WTC11 (cell line): ENCODE data around the gene EGFL8. TPM values are rescaled to one million over a fixed set of nuclear protein-coding genes. Genes with fewer than 3 reads are reported as not detected.

Experiments used
- ATAC-seq: fragments of 200-7000 bp; cut with Tn5 transposase; 2 replicates; pipeline ENCODE4 v1.10.0; 2021; ENCODE audit warnings: mild to moderate bottlenecking, moderate library complexity
- CTCF ChIA-PET: fragments of 300-600 bp; sonication (Branson Sonifier 250); formaldehyde crosslinking; loops from one replicate; lab custom pipeline; 2021; ENCODE audit warnings: antibody characterized with exemption; lab: Charles Lee
- POLR2A ChIA-PET: fragments of 350-600 bp; sonication (Branson Sonifier 250); formaldehyde crosslinking; loops from one replicate; lab custom pipeline; 2021; ENCODE audit warnings: antibody characterized with exemption; lab: Charles Lee
- DNase-seq: peaks from one replicate; pipeline ENCODE4 v3.0.0; 2021; ENCODE audit warnings: low spot score
- H3K27ac Mint-ChIP-seq: 2 replicates; pipeline ENCODE4 v1.8.0; 2021; ENCODE audit warnings: mixed read lengths
- H3K27me3 Mint-ChIP-seq: 2 replicates; pipeline ENCODE4 v1.8.0; 2021; ENCODE audit warnings: low read depth, mild to moderate bottlenecking, moderate library complexity, mixed read lengths
- H3K36me3 Mint-ChIP-seq: 2 replicates; pipeline ENCODE4 v1.8.0; 2021; ENCODE audit warnings: mixed read lengths
- H3K4me1 Mint-ChIP-seq: 2 replicates; pipeline ENCODE4 v1.8.0; 2022; ENCODE audit warnings: mixed read lengths
- H3K4me3 Mint-ChIP-seq: 2 replicates; pipeline ENCODE4 v1.8.0; 2021; ENCODE audit warnings: mild to moderate bottlenecking, moderate library complexity, mixed read lengths
- H3K9me3 Mint-ChIP-seq: 2 replicates; pipeline ENCODE4 v1.8.0; 2021; ENCODE audit warnings: mixed read lengths
- JUN ChIP-seq: sonication (generic); formaldehyde crosslinking; IDR thresholded peaks from 2 replicates; pipeline ENCODE4 v1.8.0; 2023; ENCODE audit warnings: mild to moderate bottlenecking, missing genetic modification reagents
- NFYB ChIP-seq: sonication (generic); formaldehyde crosslinking; conservative IDR thresholded peaks from 2 replicates; pipeline ENCODE4 v1.8.0; 2022; ENCODE audit warnings: low read depth, missing genetic modification reagents
- SMAD3 ChIP-seq: sonication (generic); formaldehyde crosslinking; IDR thresholded peaks from 2 replicates; pipeline ENCODE4 v1.8.0; 2022; ENCODE audit warnings: missing genetic modification reagents, mild to moderate bottlenecking, borderline replicate concordance
- TCF7 ChIP-seq: sonication (generic); formaldehyde crosslinking; IDR thresholded peaks from 2 replicates; pipeline ENCODE4 v1.8.0; 2022; ENCODE audit warnings: mild to moderate bottlenecking, low read depth, missing genetic modification reagents, moderate library complexity
- ZNF232 ChIP-seq: sonication (generic); formaldehyde crosslinking; IDR thresholded peaks from 2 replicates; pipeline ENCODE4 v1.8.0; 2022; ENCODE audit warnings: mild to moderate bottlenecking, missing genetic modification reagents
- ZNF396 ChIP-seq: fragments of 250-450 bp; sonication (Bioruptor Pico); IDR thresholded peaks from 2 replicates; pipeline ENCODE4 v1.8.0; 2021; ENCODE audit warnings: mild to moderate bottlenecking, moderate library complexity, borderline replicate concordance
- ZNF423 ChIP-seq: fragments of 250-450 bp; sonication (Bioruptor Pico); IDR thresholded peaks from 2 replicates; pipeline ENCODE4 v2.1.2; 2022; ENCODE audit warnings: mild to moderate bottlenecking, moderate library complexity
- total RNA-seq: library from RNA; stranded (reverse); gene quantifications from 3 replicates; pipeline ENCODE4 v1.2.3, GENCODE V29; 2021
- TF ChIP-seq, protein P1 (sequence below): fragments of 250-450 bp; sonication (Bioruptor Pico); IDR thresholded peaks from 2 replicates; pipeline ENCODE4 v1.9.0; 2021; ENCODE audit warnings: mild to moderate bottlenecking
- TF ChIP-seq, protein P2 (sequence below): sonication (generic); formaldehyde crosslinking; conservative IDR thresholded peaks from 2 replicates; pipeline ENCODE4 v1.8.1; 2022; ENCODE audit warnings: mild to moderate bottlenecking, missing genetic modification reagents
- TF ChIP-seq, protein P3 (sequence below): sonication (generic); formaldehyde crosslinking; IDR thresholded peaks from 2 replicates; pipeline ENCODE4 v1.8.1; 2022; ENCODE audit warnings: low read depth, missing genetic modification reagents, borderline replicate concordance
- TF ChIP-seq, protein P4 (sequence below): fragments of 250-450 bp; sonication (Bioruptor Pico); IDR thresholded peaks from 2 replicates; pipeline ENCODE4 v1.9.0; 2021; ENCODE audit warnings: mild to moderate bottlenecking, borderline replicate concordance
- TF ChIP-seq, protein P5 (sequence below): sonication (generic); formaldehyde crosslinking; conservative IDR thresholded peaks from 2 replicates; pipeline ENCODE4 v1.8.1; 2023; ENCODE audit warnings: mild to moderate bottlenecking, low read depth, missing genetic modification reagents, moderate library complexity
- TF ChIP-seq, protein P6 (sequence below): fragments of 200-600 bp; IDR thresholded peaks from 2 replicates; pipeline ENCODE4 v1.8.0; 2022; ENCODE audit warnings: antibody characterized with exemption

The EGFL8 gene
- total RNA-seq, 1 experiment from 2014 or later: 17.5 TPM

DNA sequence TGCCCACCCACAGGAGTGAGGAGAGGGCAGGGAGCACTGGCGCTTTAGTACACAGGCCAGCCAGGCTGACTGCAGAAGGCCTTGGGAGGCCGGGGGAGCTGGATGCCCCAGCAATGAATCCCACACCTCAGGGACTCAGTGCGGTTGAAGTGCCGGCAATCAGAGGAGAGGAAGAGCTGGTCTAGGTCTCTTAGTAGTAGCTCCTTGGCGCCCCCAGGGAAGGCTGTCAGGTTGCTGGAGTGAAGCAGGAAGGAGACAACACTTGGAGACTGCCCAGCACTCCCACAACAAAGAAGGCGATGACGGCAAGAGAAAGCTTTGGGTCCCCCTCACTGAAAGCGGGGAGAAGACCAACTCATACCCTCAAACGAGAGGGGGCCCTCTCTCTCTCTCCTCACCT, 46.9 kb upstream of the EGFL8 start (continued):
- TF ChIP-seq, protein P1, sequence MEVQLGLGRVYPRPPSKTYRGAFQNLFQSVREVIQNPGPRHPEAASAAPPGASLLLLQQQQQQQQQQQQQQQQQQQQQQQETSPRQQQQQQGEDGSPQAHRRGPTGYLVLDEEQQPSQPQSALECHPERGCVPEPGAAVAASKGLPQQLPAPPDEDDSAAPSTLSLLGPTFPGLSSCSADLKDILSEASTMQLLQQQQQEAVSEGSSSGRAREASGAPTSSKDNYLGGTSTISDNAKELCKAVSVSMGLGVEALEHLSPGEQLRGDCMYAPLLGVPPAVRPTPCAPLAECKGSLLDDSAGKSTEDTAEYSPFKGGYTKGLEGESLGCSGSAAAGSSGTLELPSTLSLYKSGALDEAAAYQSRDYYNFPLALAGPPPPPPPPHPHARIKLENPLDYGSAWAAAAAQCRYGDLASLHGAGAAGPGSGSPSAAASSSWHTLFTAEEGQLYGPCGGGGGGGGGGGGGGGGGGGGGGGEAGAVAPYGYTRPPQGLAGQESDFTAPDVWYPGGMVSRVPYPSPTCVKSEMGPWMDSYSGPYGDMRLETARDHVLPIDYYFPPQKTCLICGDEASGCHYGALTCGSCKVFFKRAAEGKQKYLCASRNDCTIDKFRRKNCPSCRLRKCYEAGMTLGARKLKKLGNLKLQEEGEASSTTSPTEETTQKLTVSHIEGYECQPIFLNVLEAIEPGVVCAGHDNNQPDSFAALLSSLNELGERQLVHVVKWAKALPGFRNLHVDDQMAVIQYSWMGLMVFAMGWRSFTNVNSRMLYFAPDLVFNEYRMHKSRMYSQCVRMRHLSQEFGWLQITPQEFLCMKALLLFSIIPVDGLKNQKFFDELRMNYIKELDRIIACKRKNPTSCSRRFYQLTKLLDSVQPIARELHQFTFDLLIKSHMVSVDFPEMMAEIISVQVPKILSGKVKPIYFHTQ (CRISPR knock-in tag): no peak
- TF ChIP-seq JUN (CRISPR knock-in tag): no peak
- TF ChIP-seq, protein P2, sequence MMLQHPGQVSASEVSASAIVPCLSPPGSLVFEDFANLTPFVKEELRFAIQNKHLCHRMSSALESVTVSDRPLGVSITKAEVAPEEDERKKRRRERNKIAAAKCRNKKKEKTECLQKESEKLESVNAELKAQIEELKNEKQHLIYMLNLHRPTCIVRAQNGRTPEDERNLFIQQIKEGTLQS (CRISPR knock-in tag): no peak

DNA sequence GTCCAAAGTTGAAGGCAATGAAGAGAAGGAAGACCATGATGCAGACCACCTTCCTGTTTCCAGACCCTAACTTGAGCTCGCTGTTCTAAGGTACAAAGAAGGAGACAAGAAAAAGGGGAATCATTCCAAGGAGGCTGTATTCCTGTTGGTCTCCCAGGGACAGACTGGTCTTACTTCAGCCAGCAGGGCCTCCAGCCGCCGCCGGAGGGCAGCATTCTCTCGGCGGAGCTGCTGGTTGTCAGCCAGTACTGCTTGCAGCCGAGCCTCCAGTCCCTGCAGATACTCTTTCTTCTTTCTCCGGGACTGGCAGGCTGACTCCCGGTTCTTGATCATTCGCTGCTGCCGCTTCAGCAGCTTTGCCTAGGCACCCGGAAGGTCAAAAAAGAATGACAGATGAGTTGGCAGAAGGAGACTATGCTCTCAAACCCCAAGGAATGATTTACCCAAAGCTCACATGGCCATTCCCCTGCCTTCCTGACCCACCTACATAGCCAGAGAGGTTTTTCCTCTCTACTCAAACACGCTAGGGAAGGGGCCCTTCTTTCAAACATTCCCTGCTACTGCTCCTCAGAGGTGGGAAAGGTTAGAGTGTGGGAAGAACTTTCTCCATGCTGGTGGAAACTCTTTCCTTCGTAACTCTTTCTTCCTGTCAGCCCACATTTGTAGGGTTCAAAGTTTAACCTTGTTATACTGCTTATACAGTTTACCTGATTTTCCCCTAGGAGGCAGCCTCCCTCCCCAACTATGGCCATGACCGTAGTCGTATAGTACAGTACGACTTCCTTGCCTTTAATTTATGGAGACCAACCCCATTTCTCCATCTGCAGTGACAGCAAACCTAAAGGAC, 45.4 kb upstream of the EGFL8 start:
- peaks cover 36% of the 10 kb centered on the region for H3K36me3 Mint-ChIP-seq

DNA sequence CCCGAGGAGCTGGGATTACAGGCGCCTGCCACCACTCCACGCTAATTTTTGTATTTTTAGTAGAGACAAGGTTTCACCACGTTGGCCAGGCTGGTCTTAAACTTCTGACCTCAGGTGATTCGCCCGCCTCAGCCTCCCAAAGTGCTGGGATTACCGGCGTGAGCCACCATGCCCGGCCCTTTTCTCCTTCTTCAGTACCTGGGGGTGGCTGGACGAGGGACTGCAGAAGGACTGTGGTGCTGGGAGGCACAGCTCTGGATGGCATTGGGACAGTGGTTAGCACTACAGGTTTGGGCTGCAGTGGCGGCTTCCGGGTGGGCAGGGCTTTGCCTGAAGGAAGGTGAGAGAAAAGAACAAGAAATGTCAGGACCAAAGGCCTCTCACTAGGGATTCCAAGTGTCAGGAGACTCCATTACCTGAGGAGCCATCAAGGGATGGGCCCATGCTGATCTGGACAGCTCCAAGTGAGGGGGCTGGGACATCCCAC, 43.8 kb upstream of the EGFL8 start:
- ATAC-seq: no peak
- TF ChIP-seq, protein P3, sequence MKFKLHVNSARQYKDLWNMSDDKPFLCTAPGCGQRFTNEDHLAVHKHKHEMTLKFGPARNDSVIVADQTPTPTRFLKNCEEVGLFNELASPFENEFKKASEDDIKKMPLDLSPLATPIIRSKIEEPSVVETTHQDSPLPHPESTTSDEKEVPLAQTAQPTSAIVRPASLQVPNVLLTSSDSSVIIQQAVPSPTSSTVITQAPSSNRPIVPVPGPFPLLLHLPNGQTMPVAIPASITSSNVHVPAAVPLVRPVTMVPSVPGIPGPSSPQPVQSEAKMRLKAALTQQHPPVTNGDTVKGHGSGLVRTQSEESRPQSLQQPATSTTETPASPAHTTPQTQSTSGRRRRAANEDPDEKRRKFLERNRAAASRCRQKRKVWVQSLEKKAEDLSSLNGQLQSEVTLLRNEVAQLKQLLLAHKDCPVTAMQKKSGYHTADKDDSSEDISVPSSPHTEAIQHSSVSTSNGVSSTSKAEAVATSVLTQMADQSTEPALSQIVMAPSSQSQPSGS: no peak
- TF ChIP-seq ZNF396 (CRISPR knock-in tag): no peak
- TF ChIP-seq ZNF423 (CRISPR knock-in tag): no peak
- TF ChIP-seq TCF7 (CRISPR knock-in tag): no peak
- TF ChIP-seq SMAD3: no peak
- TF ChIP-seq, protein P2 (CRISPR knock-in tag): no peak
- TF ChIP-seq, protein P4, sequence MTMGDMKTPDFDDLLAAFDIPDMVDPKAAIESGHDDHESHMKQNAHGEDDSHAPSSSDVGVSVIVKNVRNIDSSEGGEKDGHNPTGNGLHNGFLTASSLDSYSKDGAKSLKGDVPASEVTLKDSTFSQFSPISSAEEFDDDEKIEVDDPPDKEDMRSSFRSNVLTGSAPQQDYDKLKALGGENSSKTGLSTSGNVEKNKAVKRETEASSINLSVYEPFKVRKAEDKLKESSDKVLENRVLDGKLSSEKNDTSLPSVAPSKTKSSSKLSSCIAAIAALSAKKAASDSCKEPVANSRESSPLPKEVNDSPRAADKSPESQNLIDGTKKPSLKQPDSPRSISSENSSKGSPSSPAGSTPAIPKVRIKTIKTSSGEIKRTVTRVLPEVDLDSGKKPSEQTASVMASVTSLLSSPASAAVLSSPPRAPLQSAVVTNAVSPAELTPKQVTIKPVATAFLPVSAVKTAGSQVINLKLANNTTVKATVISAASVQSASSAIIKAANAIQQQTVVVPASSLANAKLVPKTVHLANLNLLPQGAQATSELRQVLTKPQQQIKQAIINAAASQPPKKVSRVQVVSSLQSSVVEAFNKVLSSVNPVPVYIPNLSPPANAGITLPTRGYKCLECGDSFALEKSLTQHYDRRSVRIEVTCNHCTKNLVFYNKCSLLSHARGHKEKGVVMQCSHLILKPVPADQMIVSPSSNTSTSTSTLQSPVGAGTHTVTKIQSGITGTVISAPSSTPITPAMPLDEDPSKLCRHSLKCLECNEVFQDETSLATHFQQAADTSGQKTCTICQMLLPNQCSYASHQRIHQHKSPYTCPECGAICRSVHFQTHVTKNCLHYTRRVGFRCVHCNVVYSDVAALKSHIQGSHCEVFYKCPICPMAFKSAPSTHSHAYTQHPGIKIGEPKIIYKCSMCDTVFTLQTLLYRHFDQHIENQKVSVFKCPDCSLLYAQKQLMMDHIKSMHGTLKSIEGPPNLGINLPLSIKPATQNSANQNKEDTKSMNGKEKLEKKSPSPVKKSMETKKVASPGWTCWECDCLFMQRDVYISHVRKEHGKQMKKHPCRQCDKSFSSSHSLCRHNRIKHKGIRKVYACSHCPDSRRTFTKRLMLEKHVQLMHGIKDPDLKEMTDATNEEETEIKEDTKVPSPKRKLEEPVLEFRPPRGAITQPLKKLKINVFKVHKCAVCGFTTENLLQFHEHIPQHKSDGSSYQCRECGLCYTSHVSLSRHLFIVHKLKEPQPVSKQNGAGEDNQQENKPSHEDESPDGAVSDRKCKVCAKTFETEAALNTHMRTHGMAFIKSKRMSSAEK (CRISPR knock-in tag): no peak
- no peak for TF ChIP-seq JUN (CRISPR knock-in tag)
- TF ChIP-seq NFYB (CRISPR knock-in tag): no peak
- no peak for TF ChIP-seq ZNF232 (CRISPR knock-in tag)

More for the DNA sequence above, 45.4 kb upstream of the EGFL8 start:
- TF ChIP-seq, protein P5, sequence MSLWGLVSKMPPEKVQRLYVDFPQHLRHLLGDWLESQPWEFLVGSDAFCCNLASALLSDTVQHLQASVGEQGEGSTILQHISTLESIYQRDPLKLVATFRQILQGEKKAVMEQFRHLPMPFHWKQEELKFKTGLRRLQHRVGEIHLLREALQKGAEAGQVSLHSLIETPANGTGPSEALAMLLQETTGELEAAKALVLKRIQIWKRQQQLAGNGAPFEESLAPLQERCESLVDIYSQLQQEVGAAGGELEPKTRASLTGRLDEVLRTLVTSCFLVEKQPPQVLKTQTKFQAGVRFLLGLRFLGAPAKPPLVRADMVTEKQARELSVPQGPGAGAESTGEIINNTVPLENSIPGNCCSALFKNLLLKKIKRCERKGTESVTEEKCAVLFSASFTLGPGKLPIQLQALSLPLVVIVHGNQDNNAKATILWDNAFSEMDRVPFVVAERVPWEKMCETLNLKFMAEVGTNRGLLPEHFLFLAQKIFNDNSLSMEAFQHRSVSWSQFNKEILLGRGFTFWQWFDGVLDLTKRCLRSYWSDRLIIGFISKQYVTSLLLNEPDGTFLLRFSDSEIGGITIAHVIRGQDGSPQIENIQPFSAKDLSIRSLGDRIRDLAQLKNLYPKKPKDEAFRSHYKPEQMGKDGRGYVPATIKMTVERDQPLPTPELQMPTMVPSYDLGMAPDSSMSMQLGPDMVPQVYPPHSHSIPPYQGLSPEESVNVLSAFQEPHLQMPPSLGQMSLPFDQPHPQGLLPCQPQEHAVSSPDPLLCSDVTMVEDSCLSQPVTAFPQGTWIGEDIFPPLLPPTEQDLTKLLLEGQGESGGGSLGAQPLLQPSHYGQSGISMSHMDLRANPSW: no peak
- TF ChIP-seq, protein P6, sequence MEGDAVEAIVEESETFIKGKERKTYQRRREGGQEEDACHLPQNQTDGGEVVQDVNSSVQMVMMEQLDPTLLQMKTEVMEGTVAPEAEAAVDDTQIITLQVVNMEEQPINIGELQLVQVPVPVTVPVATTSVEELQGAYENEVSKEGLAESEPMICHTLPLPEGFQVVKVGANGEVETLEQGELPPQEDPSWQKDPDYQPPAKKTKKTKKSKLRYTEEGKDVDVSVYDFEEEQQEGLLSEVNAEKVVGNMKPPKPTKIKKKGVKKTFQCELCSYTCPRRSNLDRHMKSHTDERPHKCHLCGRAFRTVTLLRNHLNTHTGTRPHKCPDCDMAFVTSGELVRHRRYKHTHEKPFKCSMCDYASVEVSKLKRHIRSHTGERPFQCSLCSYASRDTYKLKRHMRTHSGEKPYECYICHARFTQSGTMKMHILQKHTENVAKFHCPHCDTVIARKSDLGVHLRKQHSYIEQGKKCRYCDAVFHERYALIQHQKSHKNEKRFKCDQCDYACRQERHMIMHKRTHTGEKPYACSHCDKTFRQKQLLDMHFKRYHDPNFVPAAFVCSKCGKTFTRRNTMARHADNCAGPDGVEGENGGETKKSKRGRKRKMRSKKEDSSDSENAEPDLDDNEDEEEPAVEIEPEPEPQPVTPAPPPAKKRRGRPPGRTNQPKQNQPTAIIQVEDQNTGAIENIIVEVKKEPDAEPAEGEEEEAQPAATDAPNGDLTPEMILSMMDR: peak; percentile 67
- ATAC-seq: peak; percentile 89
- H3K4me1 Mint-ChIP-seq: no peaks in the 10 kb centered on the region
- H3K27ac Mint-ChIP-seq: peak overlapping the region; percentile 81; the same call in 1 of the 2 replicates
- CTCF ChIA-PET: interaction anchor here (0.8 to 6.3 kb wide), 19 partner anchors 9 to 136 kb away, joined by 3 to 63 read pairs (median 6); partner anchors contain the start of genes AGPAT1, ATF6B, EGFL8 and FKBPL
- peak; percentile 91 for DNase-seq
- POLR2A ChIA-PET: interaction anchor here (1.0 kb wide), 2 partner anchors 9 to 57 kb away, joined by 3 to 4 read pairs; partner anchors contain the start of gene AGPAT1
- H3K27me3 Mint-ChIP-seq: no peaks in the 10 kb centered on the region
- no peaks in the 10 kb centered on the region for H3K9me3 Mint-ChIP-seq
- no peak overlapping the region for H3K4me3 Mint-ChIP-seq

More for the DNA sequence above, 43.8 kb upstream of the EGFL8 start:
- no peaks in the 10 kb centered on the region for H3K27me3 Mint-ChIP-seq
- H3K27ac Mint-ChIP-seq: no peak overlapping the region
- H3K36me3 Mint-ChIP-seq: peaks cover 39% of the 10 kb centered on the region
- ChIA-PET POLR2A (no interaction called here), CTCF (interaction anchor here (4.9 kb wide), 1 partner anchor 45 kb away, joined by 47 read pairs; the partner anchor contains the start of gene EGFL8)
- H3K4me3 Mint-ChIP-seq: no peak overlapping the region
- H3K9me3 Mint-ChIP-seq: no peaks in the 10 kb centered on the region
- no peaks in the 10 kb centered on the region for H3K4me1 Mint-ChIP-seq
- no peak for DNase-seq
